Skin epidermis (tissue), 12 donors: ENCODE measurements around the gene KRTAP10-2.
"Not testable (repeated sequence)": the region's sequence is repeated elsewhere in the genome, so short reads cannot be mapped to it uniquely, and the experiment has no call there.

Source experiments
- H3K27ac ChIP-seq, 21 experiments: fragments of 200-600 bp; sonication (generic) in 11 of 21; one replicate each; pipeline ENCODE4 v1.5.0; 2020; ENCODE audit warnings: mild to moderate bottlenecking in 3 of 21, inconsistent platforms in 2 of 21, moderate library complexity in 2 of 21
- H3K4me3 ChIP-seq, 7 experiments: fragments of 200-600 bp; sonication (generic) in 2 of 7; one replicate each; pipeline ENCODE4 v1.5.0; 2020; ENCODE audit warnings: inconsistent platforms in 2 of 7, mild to moderate bottlenecking in 2 of 7, moderate library complexity in 1 of 7

The KRTAP10-2 gene

DNA sequence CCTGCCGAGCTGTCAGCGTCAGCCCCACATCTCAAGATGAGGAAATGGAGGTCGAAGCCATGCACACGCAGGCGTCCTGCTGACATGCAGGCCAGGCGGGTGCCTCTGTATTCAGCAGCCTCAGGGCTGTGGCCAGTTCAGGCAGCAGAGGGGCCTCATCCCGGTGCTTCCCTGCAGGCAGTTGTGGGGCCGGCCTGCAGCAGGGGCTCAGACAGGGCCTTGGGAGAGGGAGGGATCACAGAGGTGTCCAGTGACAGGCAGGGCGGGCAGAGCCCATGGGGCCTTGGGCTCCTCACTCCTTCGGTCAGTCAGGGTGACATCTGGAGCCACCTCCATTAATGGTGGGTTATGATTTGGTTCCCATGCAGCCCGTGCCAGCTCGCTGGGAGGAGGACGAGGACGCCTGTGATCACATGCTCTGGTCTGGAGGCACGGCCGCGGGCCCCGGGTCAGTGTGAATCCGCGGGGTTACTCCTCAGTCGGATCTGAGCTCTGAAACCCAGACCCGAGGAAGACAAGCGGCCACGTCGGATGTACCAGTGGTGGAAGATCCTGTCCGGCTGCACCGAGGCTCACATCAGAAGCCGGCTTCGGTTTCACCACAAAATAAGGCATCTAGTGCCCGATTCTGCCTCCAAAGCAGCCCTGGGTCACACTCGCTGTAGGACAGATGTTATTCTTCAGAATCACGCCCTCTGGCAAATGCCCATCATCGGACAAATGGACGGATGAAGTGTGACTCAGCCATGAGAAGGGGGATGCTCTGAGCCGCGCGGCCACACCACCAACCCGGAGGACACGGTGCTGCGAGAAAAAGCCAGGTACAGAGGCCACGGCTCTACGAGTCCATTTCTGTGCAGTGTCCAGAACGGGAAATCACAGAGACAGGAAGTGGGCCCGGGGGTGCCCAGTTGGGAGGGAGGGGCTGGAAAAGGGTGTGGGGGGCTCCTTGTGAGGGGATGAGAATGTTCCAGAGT, 44.7 kb downstream of the KRTAP10-2 start:
- H3K4me3 ChIP-seq: no peak overlapping the region

DNA sequence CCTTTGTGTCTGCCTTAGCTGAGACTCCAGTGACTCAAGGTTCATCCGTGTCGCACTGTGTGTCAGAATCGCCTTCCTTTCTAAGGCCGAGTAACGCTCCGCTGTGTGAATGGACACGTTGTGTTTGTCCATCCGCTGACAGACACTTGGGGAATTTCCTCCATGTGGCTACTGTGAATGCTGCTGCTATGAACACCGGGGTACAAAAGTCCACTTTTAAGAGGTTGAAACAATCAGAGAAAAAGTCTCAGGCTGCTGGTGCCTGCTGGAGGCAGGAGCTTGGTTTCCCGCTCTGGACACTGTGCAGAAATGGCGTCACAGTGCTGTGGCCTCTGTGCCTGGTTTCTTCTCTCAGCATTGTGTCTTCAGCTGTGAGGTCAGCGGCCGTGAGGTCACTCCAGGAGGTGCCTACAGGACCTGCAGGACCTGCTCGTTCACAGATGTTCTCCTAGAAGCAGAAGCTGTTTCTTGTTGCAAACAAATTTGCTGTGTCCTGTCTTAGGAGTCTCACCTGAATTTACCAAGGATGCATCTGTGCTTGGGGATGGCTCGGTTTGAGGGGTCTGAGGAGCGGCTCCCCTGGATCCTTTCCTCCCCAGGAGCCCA, 45.5 kb downstream of the KRTAP10-2 start:
- Histone ChIP-seq H3K4me3 (no peak overlapping the region), H3K27ac (no peak overlapping the region)

More for the DNA sequence above, 44.7 kb downstream of the KRTAP10-2 start:
- no peak overlapping the region for H3K27ac ChIP-seq

DNA sequence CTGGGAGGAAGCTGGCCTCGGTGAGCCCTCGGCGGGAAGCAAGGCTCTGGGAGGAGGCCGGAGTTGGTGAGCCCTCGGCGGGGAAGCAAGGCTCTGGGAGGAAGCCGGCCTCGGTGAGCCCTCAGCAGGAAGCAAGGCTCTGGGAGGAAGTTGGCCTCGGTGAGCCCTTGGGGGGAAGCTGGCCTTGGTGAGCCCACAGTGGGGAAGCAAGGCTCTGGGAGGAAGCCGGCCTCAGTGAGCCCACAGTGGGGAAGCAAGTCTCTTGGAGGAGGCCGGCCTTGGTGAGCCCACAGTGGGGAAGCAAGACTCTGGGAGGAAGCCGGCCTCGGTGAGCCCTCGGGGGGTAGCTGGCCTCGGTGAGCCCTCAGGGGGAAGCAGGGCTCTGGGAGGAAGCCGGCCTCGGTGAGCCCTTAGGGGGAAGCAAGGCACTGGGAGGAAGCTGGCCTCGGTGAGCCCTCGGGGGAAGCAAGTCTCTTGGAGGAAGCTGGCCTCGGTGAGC, 47.4 kb downstream of the KRTAP10-2 start:
- no peak overlapping the region for H3K4me3 ChIP-seq
- H3K27ac ChIP-seq: no peak overlapping the region

- not testable (repeated sequence) for H3K27ac ChIP-seq
Observed at GRCh38 chr21:44503006-44503889, 48.1 kb downstream of the KRTAP10-2 start.

GRCh38 chr21:44502171-44502958, 48.9 kb downstream of the KRTAP10-2 start:
- no peak overlapping the region for H3K4me3 ChIP-seq
- H3K27ac ChIP-seq: no peak overlapping the region

More at GRCh38 chr21:44503006-44503889, 48.1 kb downstream of the KRTAP10-2 start:
- not testable (repeated sequence) for H3K4me3 ChIP-seq
